Activated T-helper 1 cell treated with anti-CD3 and anti-CD28 coated beads, Interleukin-2, amount 50 U/mL, for 16 hours (primary cell): ENCODE results near the gene THPO.
"Not testable (repeated sequence)": the region's sequence is repeated elsewhere in the genome, so short reads cannot be mapped to it uniquely, and the experiment has no call there.

Experiments
- DNase-seq, 2 donors: peaks; one replicate each; pipeline ENCODE4 v3.0.0-alpha.2; 2020; ENCODE audit warnings: low read depth in 1 of 2, low spot score in 1 of 2

THPO gene

GRCh38 chr3:184351511-184352148 lies 26.4 kb downstream of the THPO start:
- no peak for DNase-seq

- no peak for DNase-seq
Measured at GRCh38 chr3:184350618-184351017, 27.4 kb downstream of the THPO start.

- DNase-seq, result no peak
Measured at GRCh38 chr3:184349563-184350470, 28.2 kb downstream of the THPO start.

GRCh38 chr3:184348057-184348382 lies 30.0 kb downstream of the THPO start:
- DNase-seq, result no peak

GRCh38 chr3:184347321-184348056 lies 30.5 kb downstream of the THPO start:
- no peak for DNase-seq

GRCh38 chr3:184346480-184347190 lies 31.4 kb downstream of the THPO start:
- DNase-seq, result no peak

- DNase-seq, result no peak
Measured at GRCh38 chr3:184345317-184346144, 32.5 kb downstream of the THPO start.

- no peak for DNase-seq
Measured at GRCh38 chr3:184344579-184345316, 33.3 kb downstream of the THPO start.

- DNase-seq, result no peak
Measured at GRCh38 chr3:184343200-184343876, 34.7 kb downstream of the THPO start.

- no peak for DNase-seq
Measured at GRCh38 chr3:184341925-184342324, 36.1 kb downstream of the THPO start.

- DNase-seq, result not testable (repeated sequence)
Measured at GRCh38 chr3:184339451-184340135, 38.4 kb downstream of the THPO start.

GRCh38 chr3:184339001-184339400 lies 39.0 kb downstream of the THPO start:
- no peak for DNase-seq

GRCh38 chr3:184338511-184338945 lies 39.5 kb downstream of the THPO start:
- no peak for DNase-seq

GRCh38 chr3:184337981-184338380 lies 40.0 kb downstream of the THPO start:
- DNase-seq, result no peak

GRCh38 chr3:184337399-184337714 lies 40.6 kb downstream of the THPO start, which contains the start of gene FAM131A:
FAM131A (plus strand) TSS chr3:184337600; CDS start chr3:184337631, 31 bp downstream.
- DNase-seq, result no peak

GRCh38 chr3:184336547-184337398 lies 41.2 kb downstream of the THPO start:
- DNase-seq, result no peak

GRCh38 chr3:184335661-184336546 lies 42.1 kb downstream of the THPO start:
- peak; percentile 70 to 75 for DNase-seq
